ENCODE data around the gene LY6G6D.
A peak's percentile ranks its signal among the peaks of the same experiment; 100 is the strongest.

LY6G6D gene

DNA sequence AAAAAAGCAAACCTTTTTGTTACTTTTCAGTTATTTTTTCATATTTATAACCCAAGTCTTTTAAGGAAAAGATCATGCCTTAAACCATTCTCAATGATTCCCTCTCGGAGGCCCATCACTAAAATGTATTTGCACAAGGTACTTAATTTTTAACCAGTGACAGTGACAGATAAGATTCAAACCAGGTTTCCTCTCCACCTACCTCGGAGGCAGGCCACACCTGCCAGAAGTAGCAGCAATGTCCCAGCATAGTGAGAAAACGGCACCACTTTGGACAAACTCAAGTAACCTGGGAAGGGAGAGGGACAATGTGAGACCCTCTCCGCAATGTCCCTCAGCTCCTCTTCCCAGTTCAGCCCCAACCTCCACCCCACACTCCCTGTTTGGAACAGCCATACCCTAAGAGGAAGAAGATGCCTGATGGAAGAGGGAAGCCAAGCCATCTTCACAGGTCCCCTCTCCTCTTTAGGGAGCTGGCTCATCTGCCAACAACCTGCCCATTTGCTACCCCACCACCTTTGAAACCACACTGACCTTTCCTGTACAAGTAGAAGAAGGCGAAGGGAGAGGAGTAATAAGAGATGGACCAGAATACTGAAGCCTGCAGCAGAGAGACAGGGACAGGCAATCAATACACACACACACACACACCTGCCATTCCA, 14.3 kb upstream of the LY6G6D start:
- H2AFZ ChIP-seq (ENCODE audit: low read length): no peak overlapping the region
- TF ChIP-seq, protein P1, sequence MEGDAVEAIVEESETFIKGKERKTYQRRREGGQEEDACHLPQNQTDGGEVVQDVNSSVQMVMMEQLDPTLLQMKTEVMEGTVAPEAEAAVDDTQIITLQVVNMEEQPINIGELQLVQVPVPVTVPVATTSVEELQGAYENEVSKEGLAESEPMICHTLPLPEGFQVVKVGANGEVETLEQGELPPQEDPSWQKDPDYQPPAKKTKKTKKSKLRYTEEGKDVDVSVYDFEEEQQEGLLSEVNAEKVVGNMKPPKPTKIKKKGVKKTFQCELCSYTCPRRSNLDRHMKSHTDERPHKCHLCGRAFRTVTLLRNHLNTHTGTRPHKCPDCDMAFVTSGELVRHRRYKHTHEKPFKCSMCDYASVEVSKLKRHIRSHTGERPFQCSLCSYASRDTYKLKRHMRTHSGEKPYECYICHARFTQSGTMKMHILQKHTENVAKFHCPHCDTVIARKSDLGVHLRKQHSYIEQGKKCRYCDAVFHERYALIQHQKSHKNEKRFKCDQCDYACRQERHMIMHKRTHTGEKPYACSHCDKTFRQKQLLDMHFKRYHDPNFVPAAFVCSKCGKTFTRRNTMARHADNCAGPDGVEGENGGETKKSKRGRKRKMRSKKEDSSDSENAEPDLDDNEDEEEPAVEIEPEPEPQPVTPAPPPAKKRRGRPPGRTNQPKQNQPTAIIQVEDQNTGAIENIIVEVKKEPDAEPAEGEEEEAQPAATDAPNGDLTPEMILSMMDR (IDR thresholded peaks at IDR 0.05; ENCODE audit: low read length): no peak
- TF ChIP-seq EZH2 (IDR thresholded peaks at IDR 0.05; ENCODE audit: borderline replicate concordance, low read length): no peak
- no peak overlapping the region; the same call in 1 of the 2 replicates for H3K4me2 ChIP-seq (ENCODE audit: low read length)
- no peak overlapping the region for H3K9ac ChIP-seq (ENCODE audit: low read length)
- H3K36me3 ChIP-seq (ENCODE audit: insufficient read depth, low read length): peaks cover 12% of the 10 kb centered on the region
- H3F3A ChIP-seq (ENCODE audit: insufficient read depth, low read length): no peaks in the 10 kb centered on the region
- H3K4me3 ChIP-seq (ENCODE audit: low read depth, low read length, poor library complexity, severe bottlenecking): no peak overlapping the region
- no peaks in the 10 kb centered on the region for H4K20me1 ChIP-seq (ENCODE audit: insufficient read depth, low read length)
- no peak overlapping the region for H3K27ac ChIP-seq (ENCODE audit: low read depth, low read length, poor library complexity, severe bottlenecking)
- no peaks in the 10 kb centered on the region for H3K27me3 ChIP-seq (ENCODE audit: insufficient read depth, low read length)
- 0 out of 2 replicates have a peak, but pooled peaks cover 5% of the 10 kb centered on the region for H3K79me2 ChIP-seq (ENCODE audit: insufficient read depth, low read length)
- H3K9me2 ChIP-seq (ENCODE audit: low read depth, low read length): no peaks in the 10 kb centered on the region
- no peaks in the 10 kb centered on the region for H3K9me3 ChIP-seq (ENCODE audit: low read length)
- peaks cover 23% of the 10 kb centered on the region for H3K4me1 ChIP-seq (ENCODE audit: insufficient read depth, low read length, severe bottlenecking)

DNA sequence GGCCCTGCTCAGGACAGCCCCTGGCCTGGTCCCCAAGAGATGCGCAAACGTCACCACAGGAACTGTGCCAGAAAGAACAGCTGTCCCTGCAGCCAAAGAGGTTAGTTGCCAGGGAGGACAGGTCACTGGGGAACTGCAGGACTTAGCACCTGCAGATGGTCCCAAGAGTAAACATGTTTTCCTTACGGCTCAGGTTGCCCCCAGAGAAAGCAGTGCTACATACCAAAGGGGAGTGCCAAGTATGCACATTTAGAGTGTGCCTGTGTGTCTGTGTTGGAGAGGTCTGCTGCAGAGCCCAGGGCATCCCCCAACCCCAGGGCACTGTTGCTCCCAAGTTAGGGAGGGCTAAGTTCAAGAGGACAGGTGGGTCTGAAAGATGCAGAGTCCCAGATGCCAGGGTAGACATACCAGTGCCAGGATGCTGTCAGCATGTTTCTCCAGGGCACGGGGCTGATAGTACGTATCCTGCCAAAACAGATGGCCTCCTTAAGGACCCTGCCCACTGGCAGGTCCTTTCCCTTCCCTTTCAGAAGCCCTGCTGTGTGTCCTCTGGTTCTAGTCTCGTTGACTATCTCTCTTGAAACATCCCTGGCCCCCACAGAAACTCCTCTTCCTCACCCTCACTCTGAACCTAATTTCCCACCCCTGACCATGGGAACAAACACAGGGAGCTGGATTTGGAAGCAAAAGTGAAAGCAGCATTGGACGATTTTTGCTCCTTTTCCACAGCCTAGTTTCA, 13.3 kb upstream of the LY6G6D start:
- Histone ChIP-seq H2AFZ (ENCODE audit: low read length) (no peak overlapping the region), H3K9me2 (ENCODE audit: low read depth, low read length) (no peaks in the 10 kb centered on the region), H3K4me3 (ENCODE audit: low read depth, low read length, poor library complexity, severe bottlenecking) (peak overlapping the region; percentile 85), H3K36me3 (ENCODE audit: insufficient read depth, low read length) (peaks cover 8% of the 10 kb centered on the region; the same call in 1 of the 2 replicates), H3K4me2 (ENCODE audit: low read length) (peak overlapping the region; percentile 91), H3K4me1 (ENCODE audit: insufficient read depth, low read length, severe bottlenecking) (peaks cover 23% of the 10 kb centered on the region), H3K27me3 (ENCODE audit: insufficient read depth, low read length) (no peaks in the 10 kb centered on the region), H3F3A (ENCODE audit: insufficient read depth, low read length) (no peaks in the 10 kb centered on the region), H4K20me1 (ENCODE audit: insufficient read depth, low read length) (no peaks in the 10 kb centered on the region), H3K9me3 (ENCODE audit: low read length) (no peaks in the 10 kb centered on the region), H3K79me2 (ENCODE audit: insufficient read depth, low read length) (0 out of 2 replicates have a peak, but pooled peaks cover 5% of the 10 kb centered on the region), H3K27ac (ENCODE audit: low read depth, low read length, poor library complexity, severe bottlenecking) (peak overlapping the region; percentile 1), H3K9ac (ENCODE audit: low read length) (peak overlapping the region; percentile 89)
- no peak for TF ChIP-seq EZH2 (IDR thresholded peaks at IDR 0.05; ENCODE audit: borderline replicate concordance, low read length)
- TF ChIP-seq, protein P1 (IDR thresholded peaks at IDR 0.05; ENCODE audit: low read length): no peak

DNA sequence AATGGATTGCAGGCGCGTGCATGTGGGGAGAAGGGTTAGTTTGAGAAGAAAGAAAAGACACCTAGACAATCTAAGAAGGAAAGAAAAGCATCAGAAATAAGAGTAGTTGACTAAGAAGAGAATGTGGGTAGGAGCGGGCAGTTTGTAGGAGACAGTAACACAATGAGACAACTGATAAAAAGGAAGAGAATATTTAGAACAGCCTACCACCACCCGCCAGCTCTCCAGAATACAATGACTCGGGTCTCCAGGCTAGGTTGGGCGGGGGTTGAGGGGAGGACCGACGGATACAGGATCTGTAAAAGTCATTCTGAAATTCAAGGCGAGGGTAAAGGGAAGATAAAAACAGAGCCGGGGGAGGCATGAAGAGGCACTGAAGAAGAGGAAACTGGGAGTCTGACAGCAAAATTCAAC, 12.7 kb upstream of the LY6G6D start:
- Histone ChIP-seq H3K4me3 (ENCODE audit: low read depth, low read length, poor library complexity, severe bottlenecking) (peak overlapping the region; percentile 85), H3K9me2 (ENCODE audit: low read depth, low read length) (no peaks in the 10 kb centered on the region), H3F3A (ENCODE audit: insufficient read depth, low read length) (no peaks in the 10 kb centered on the region), H3K27ac (ENCODE audit: low read depth, low read length, poor library complexity, severe bottlenecking) (peak overlapping the region; percentile 54), H2AFZ (ENCODE audit: low read length) (no peak overlapping the region), H4K20me1 (ENCODE audit: insufficient read depth, low read length) (no peaks in the 10 kb centered on the region), H3K9me3 (ENCODE audit: low read length) (no peaks in the 10 kb centered on the region), H3K9ac (ENCODE audit: low read length) (peak overlapping the region; percentile 89), H3K4me1 (ENCODE audit: insufficient read depth, low read length, severe bottlenecking) (peaks cover 23% of the 10 kb centered on the region), H3K27me3 (ENCODE audit: insufficient read depth, low read length) (no peaks in the 10 kb centered on the region), H3K36me3 (ENCODE audit: insufficient read depth, low read length) (peaks cover 6% of the 10 kb centered on the region; the same call in 1 of the 2 replicates), H3K79me2 (ENCODE audit: insufficient read depth, low read length) (0 out of 2 replicates have a peak, but pooled peaks cover 5% of the 10 kb centered on the region), H3K4me2 (ENCODE audit: low read length) (peak overlapping the region; percentile 91)
- no peak for TF ChIP-seq EZH2 (IDR thresholded peaks at IDR 0.05; ENCODE audit: borderline replicate concordance, low read length)
- TF ChIP-seq, protein P1 (IDR thresholded peaks at IDR 0.05; ENCODE audit: low read length): no peak

All from OCI-LY1 (cell line).